Adrenal gland (tissue), 12 donors: ENCODE results near the gene FILIP1. TPM values are rescaled to one million over a fixed set of nuclear protein-coding genes. Genes with fewer than 3 reads are reported as not detected.

ENCODE experiments used
- DNase-seq, 7 donors: peaks; one replicate each; pipeline ENCODE4 v3.0.0-alpha.2; 2019 to 2020
- H3K27ac ChIP-seq, 5 donors: fragments of 200-600 bp; sonication (generic) in 4 of 5; 1 replicate in 3 of 5; 2 replicates in 2 of 5; pipeline versions ENCODE4 v1.5.1 to v1.8.0; 2016 to 2020; ENCODE audit warnings: mild to moderate bottlenecking in 1 of 5
- H3K27me3 ChIP-seq: fragments of 200-600 bp; 2 replicates; pipeline ENCODE4 v1.8.0; 2021
- H3K36me3 ChIP-seq, 2 donors: fragments of 200-600 bp; replicated peaks in 1 of 2; 1 replicate in 1 of 2; 2 replicates in 1 of 2; pipeline versions ENCODE4 v1.5.1 to v1.8.0; 2018 to 2022
- H3K4me1 ChIP-seq, 2 donors: fragments of 200-600 bp; replicated peaks in 1 of 2; 1 replicate in 1 of 2; 2 replicates in 1 of 2; pipeline versions ENCODE4 v1.5.1 to v1.8.0; 2018 to 2021
- H3K4me3 ChIP-seq, 4 donors: fragments of 200-600 bp; sonication (generic) in 3 of 4; one replicate each; pipeline ENCODE4 v1.5.1; 2016 to 2018
- H3K9me3 ChIP-seq, 3 donors: fragments of 200-600 bp; sonication (generic) in 1 of 3; replicated peaks in 1 of 3; 1 replicate in 2 of 3; 2 replicates in 1 of 3; pipeline versions ENCODE4 v1.5.1 to v1.8.0; 2016 to 2021
- POLR2A ChIP-seq, 2 donors: fragments of 450-650 bp; IDR thresholded peaks; one replicate each; pipeline ENCODE4 v1.6.1; 2017; ENCODE audit warnings: antibody characterized with exemption in 2 of 2, mild to moderate bottlenecking in 2 of 2, moderate library complexity in 1 of 2
- WGBS, 4 donors: extraction: QIAGEN DNeasy Blood & Tissue Kit in 2 of 4; methylation state at CpG; one replicate each; pipeline versions ENCODE4 v1.1.5 to v1.1.7; 2013 to 2017; 5-methylcytosine and 5-hydroxymethylcytosine counted together
- intact Hi-C, 2 donors: fragments of 100-400 bp; cut with DNase I; formaldehyde crosslinking; loops; one replicate each; pipeline versions ENCODE4 v1.14.1 to v1.15.0; 2022 to 2023
- polyA plus RNA-seq, 3 donors: library from polyadenylated mRNA; stranded (reverse); fragments of 200-250 nt in 2 of 3; fragments of 350-450 nt in 1 of 3; fragmentation: Illumina TruSeq in 1 of 3; extraction: RNeasy Lipid Tissue Mini Kit (QIAGEN cat#74804) in 1 of 3; gene quantifications; one replicate each; pipeline ENCODE4 v1.2.3, GENCODE V29; 2013 to 2014
- total RNA-seq, 9 donors: library from RNA; depleted of rRNA in 4 of 9; stranded (reverse); fragments of >200 nt in 4 of 9; fragments of 120-200 nt in 1 of 9; fragmentation: NEBNext Ultra II Directional in 1 of 9; extraction: Animal tissue kit (Norgen Biotek cat#: 25700) in 1 of 9; gene quantifications; one replicate each; pipeline versions ENCODE4 v1.1.0 to v1.2.4, GENCODE V29; 2013 to 2023
- TF ChIP-seq, protein P1 (sequence below), 6 experiments: fragments of 450-650 bp in 4 of 6; fragments of 200-600 bp in 2 of 6; sonication (generic) in 1 of 6; IDR thresholded peaks; 1 replicate in 5 of 6; 2 replicates in 1 of 6; pipeline versions ENCODE4 v1.5.1 to v1.8.0; 2016 to 2021; ENCODE audit warnings: antibody characterized with exemption in 6 of 6, mild to moderate bottlenecking in 2 of 6, moderate library complexity in 1 of 6
- donor health status: healthy with polysubstance abuse.
- donor health status: Bipolar disorder and iron deficiency.
- donor health status: DM: yes; HTN: yes; CAD: no.
- donor health status: DM: no; HTN: no; CAD: no.
- donor health status: DM: no; HTN: no; CAD: no.
- donor health status: DM: yes; HTN: yes; CAD: no.

FILIP1 gene
- total and polyA plus RNA-seq, 12 donors = 0.94 to 8.0 (median 2.3) TPM

DNA sequence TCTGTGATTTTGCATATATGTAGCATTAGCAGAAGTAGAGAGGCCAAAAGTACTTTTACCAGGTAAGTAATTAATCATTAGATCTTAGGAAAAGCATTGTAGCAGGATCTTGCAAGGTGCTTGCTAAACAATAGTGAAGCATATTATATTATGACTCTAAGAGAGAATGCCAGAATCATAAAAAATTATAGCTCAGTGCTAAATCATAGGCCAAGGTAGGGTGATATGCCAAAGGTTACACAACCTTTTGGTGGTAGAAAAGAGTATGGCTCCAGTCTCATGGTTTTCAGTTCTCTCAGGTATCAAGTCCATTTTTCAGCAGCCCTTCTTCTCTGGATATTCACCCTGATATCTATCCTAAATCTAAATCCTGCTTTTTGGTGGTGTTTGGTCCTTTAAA, 192.1 kb downstream of the FILIP1 start:
- no peak overlapping the region for H3K4me3 ChIP-seq
- no peaks in the 10 kb centered on the region for H3K9me3 ChIP-seq
- intact Hi-C loops = no loop called here
- no peaks in the 10 kb centered on the region for H3K4me1 ChIP-seq
- no peaks in the 10 kb centered on the region for H3K36me3 ChIP-seq
- no peak for DNase-seq
- no peak overlapping the region for H3K27ac ChIP-seq
- TF ChIP-seq, protein P1, sequence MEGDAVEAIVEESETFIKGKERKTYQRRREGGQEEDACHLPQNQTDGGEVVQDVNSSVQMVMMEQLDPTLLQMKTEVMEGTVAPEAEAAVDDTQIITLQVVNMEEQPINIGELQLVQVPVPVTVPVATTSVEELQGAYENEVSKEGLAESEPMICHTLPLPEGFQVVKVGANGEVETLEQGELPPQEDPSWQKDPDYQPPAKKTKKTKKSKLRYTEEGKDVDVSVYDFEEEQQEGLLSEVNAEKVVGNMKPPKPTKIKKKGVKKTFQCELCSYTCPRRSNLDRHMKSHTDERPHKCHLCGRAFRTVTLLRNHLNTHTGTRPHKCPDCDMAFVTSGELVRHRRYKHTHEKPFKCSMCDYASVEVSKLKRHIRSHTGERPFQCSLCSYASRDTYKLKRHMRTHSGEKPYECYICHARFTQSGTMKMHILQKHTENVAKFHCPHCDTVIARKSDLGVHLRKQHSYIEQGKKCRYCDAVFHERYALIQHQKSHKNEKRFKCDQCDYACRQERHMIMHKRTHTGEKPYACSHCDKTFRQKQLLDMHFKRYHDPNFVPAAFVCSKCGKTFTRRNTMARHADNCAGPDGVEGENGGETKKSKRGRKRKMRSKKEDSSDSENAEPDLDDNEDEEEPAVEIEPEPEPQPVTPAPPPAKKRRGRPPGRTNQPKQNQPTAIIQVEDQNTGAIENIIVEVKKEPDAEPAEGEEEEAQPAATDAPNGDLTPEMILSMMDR (IDR thresholded peaks at IDR 0.05) = no peak
- TF ChIP-seq POLR2A (IDR thresholded peaks at IDR 0.05) = no peak
- H3K27me3 ChIP-seq = no peaks in the 10 kb centered on the region

DNA sequence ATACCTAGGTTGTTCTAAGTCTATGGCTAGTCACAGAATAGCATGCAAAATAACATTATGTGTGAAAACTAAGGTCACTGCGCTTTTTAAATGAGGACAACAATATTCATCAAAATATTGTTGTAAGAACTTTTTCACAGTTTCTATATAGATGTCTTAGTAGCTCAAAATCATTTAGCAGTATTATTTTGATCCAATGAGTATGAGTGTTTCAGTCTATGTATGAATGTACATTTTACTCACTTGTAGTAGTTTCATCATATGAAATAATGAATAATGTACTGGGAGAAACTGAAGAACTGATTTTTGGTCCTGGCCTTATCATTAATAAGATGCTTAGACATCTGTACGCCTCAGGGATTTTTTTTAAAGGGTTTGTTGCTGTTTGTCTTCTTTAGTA, 192.5 kb downstream of the FILIP1 start:
- H3K9me3 ChIP-seq = no peaks in the 10 kb centered on the region
- no peak overlapping the region for H3K4me3 ChIP-seq
- intact Hi-C loops = no loop called here
- no peak overlapping the region for H3K27ac ChIP-seq
- no peaks in the 10 kb centered on the region for H3K4me1 ChIP-seq
- no peaks in the 10 kb centered on the region for H3K36me3 ChIP-seq
- no peak for DNase-seq
- TF ChIP-seq, protein P1 (IDR thresholded peaks at IDR 0.05) = no peak
- TF ChIP-seq POLR2A (IDR thresholded peaks at IDR 0.05) = no peak
- 83 to 96% (median 92%) methylated on average over 2 of the region's 2 CpGs for WGBS, 4 donors
- H3K27me3 ChIP-seq = no peaks in the 10 kb centered on the region

DNA sequence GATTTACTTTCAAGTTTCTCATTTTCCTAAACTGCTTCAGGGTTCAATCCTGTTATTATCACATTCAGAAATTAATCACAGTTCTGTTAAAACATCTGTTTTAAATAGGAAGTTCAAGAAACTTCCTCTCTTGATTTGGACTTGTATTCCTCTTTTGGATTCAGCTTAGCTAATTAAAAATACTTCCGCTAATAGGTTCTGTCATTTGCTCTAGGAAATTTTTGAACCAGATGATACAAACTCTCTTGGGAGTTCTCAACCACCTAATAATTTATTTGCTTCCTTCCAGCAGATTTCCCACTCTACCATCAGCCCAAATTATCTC, 193.1 kb downstream of the FILIP1 start:
- intact Hi-C loops = no loop called here
- WGBS, 4 donors = 0 to 36% (median 28%) methylated on average over 1 of the region's 1 CpG
- Histone ChIP-seq H3K9me3 (no peaks in the 10 kb centered on the region), H3K4me3 (no peak overlapping the region), H3K36me3 (no peaks in the 10 kb centered on the region), H3K27me3 (no peaks in the 10 kb centered on the region), H3K4me1 (no peaks in the 10 kb centered on the region), H3K27ac (no peak overlapping the region)
- no peak for TF ChIP-seq POLR2A (IDR thresholded peaks at IDR 0.05)
- TF ChIP-seq, protein P1 (IDR thresholded peaks at IDR 0.05) = no peak
- no peak for DNase-seq

DNA sequence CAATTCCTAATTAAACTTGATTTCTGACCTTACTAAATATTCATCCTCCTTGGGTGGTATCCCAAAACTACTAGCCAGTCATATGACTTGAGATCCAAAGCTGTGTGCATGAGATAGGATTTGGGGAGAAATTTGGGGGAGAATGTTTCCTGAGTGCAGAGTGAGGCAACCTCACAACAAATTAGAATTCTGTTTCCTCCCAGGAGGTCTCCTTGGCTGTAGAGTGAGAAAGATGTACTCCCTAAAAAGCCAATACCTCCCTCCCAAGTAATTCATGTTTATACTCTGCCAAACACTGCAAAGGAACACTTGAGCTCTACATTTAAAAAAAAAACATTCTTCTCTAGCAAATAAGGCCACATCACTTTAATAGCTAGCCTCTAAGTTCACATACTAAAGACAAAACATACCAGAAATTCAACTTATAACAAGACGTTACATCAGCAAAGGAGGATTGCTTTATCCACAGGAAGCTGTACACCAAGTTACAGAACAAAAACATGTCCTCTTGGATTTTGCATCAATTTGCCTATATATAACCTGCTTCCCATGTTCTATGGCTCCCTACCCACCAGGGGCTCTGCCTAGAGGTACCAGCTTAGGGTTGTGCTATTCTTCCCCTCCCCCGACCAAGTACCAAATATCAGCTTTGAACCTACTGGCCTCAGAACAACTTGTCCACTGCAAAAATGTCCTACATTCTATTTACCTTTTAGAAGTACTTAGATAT, 193.6 kb downstream of the FILIP1 start:
- DNase-seq = no peak
- Histone ChIP-seq H3K9me3 (no peaks in the 10 kb centered on the region), H3K4me1 (no peaks in the 10 kb centered on the region), H3K36me3 (no peaks in the 10 kb centered on the region), H3K4me3 (no peak overlapping the region), H3K27me3 (no peaks in the 10 kb centered on the region), H3K27ac (no peak overlapping the region)
- intact Hi-C loops = loop anchor here (5.0 to 10.0 kb wide), 2 partner anchors 225 to 227 kb away; no protein-coding TSS in a partner anchor
- WGBS, 4 donors = 67 to 78% (median 74%) methylated on average over 2 of the region's 2 CpGs
- TF ChIP-seq, protein P1 (IDR thresholded peaks at IDR 0.05) = no peak
- no peak for TF ChIP-seq POLR2A (IDR thresholded peaks at IDR 0.05)
